D721Med (cell line): ENCODE results near the gene GPRC5D.
A peak's percentile ranks its signal among the peaks of the same experiment; 100 is the strongest.

Experiments
- DNase-seq: peaks from one replicate; pipeline ENCODE4 v3.0.0; 2011; ENCODE audit warnings: low spot score; ENCODE audit not compliant: insufficient read length
- FAIRE-seq: peaks from 2 replicates; lab custom pipeline; 2011; peaks lifted over from hg19 to GRCh38; lab: Jason Lieb, UNC
- TF ChIP-seq, protein P1 (sequence below): IDR thresholded peaks from 2 replicates; pipeline ENCODE4 v1.5.1; 2012; ENCODE audit warnings: mild to moderate bottlenecking, control low read depth; ENCODE audit not compliant: insufficient read depth; ENCODE audit errors: missing control alignments

The GPRC5D gene

DNA sequence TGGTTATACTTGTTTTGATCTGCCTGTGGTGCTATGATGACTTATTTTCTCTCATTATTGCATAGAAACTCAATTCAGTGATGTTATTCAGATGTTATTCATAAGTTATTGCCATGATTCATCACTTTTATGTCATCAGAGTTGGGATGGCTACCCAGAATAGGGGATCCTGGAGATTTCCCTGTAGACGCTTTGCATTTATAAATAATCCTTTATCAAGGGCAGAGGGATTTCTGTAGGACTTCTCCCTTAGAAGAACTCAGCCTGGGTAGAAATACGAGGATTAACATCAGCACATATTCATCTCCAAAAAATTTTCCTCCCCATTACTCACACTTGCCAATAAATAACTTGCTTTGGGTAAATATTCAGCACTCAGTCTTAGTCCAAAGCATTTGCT is 55.7 kb downstream of the GPRC5D start:
- TF ChIP-seq, protein P1, sequence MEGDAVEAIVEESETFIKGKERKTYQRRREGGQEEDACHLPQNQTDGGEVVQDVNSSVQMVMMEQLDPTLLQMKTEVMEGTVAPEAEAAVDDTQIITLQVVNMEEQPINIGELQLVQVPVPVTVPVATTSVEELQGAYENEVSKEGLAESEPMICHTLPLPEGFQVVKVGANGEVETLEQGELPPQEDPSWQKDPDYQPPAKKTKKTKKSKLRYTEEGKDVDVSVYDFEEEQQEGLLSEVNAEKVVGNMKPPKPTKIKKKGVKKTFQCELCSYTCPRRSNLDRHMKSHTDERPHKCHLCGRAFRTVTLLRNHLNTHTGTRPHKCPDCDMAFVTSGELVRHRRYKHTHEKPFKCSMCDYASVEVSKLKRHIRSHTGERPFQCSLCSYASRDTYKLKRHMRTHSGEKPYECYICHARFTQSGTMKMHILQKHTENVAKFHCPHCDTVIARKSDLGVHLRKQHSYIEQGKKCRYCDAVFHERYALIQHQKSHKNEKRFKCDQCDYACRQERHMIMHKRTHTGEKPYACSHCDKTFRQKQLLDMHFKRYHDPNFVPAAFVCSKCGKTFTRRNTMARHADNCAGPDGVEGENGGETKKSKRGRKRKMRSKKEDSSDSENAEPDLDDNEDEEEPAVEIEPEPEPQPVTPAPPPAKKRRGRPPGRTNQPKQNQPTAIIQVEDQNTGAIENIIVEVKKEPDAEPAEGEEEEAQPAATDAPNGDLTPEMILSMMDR = no peak
- DNase-seq = no peak

DNA sequence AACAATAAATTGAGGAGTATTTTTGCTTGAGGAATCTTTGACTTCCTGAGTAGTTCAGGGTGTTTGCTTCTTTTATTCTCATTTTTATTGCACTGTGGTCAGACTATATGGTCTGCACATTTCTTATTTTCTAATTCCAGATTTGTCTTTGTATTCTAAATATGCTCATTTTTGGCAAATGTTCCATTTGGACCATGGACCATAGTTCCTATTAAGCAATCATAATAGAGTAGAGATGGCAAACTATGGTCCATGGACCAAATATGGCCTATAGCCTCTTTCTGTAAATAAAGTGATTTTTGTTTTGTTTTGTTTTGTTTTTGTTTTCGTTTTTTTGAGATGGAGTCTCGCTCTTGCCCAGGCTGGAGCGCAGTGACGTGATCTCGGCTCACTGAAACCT is 58.5 kb downstream of the GPRC5D start:
- FAIRE-seq (no peak), DNase-seq (no peak)
- TF ChIP-seq, protein P1 = no peak

More for the DNA sequence above, 55.7 kb downstream of the GPRC5D start:
- FAIRE-seq = no peak

DNA sequence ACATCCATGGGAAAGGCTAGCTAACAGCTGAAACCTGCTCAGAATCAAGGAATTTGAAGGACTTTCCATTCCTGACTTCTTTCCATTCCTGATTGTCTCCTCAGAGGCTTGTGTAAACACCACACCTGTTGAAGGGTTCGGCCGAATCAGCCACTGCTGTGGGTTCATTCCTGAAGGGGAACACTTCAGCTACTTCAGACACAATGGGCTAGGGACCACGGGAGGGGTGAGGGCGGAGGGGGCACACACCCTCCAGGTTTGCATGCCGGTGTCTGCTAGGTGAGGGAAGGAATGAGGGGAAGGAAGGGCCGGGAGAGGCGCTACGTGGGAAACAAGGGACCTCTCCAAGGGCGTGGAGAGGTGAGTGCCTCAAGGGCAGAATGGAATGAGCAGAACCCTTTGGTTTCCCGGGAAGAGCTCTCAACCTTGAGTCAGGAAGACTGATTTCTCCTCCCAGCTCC is 59.3 kb downstream of the GPRC5D start:
- no peak for FAIRE-seq
- no peak for DNase-seq
- TF ChIP-seq, protein P1 = no peak

DNA sequence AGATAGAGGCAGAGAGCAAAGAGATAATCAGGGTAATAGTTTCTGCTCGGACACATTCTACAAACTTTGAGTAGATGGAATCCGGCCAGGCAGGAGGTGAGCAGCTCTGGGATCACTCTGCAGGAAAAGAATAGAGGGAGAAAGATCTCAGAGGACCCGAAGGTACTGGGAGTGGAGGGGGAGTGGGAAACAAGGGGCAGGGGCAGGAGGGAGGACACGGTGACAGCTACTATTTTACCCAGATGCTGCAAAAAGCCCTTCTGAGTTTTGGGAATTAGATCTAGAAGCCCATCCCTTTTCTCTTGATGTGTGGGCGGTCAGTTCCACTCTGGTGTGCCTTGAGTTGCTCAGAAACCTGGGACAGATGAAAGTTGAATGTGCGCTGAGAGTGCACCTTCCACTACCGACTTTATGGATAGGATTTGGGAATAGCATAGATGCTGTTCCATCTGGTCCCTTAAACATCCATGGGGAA is 60.1 kb downstream of the GPRC5D start:
- TF ChIP-seq, protein P1 = no peak
- DNase-seq (no peak), FAIRE-seq (no peak)

DNA sequence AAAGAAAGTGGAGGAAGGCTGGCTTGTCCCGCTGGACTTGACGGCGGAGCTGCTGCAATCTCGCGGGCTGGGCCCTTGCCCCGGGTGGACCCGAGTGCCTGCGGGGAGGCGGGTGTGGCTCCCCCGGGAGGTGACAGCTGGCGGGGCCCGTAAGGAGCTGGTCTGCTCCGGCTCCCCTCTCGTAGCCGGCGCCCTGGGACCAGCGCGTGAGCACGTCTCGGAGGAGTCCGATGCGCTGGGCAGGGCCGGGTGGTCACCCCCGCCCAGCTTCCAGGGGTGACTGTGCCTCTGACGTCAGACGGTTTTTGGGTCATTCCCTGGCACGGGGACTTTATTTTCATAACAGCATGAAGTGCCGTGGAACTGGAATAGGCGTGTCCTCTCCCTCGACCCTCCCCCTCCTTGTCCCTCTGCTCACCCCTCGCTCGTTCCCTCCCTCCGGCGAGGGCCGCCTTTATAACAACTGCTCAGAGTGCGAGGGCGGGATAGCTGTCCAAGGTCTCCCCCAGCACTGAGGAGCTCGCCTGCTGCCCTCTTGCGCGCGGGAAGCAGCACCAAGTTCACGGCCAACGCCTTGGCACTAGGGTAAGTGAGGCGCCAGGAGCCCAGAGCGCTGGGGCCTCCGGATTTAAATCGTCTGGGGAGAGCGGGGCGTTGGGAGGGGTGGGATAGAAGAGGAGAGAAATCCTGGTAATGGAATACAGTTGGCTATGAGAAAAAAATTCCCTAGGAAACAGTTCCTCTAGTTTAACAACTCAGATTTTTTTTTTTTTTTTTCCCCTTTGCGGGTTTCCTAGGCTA is 60.7 kb downstream of the GPRC5D start, which contains the start of gene GPRC5A:
TSS of gene GPRC5A (plus strand) at position 483 of the 801 bp plus-strand sequence. CDS start 16,688 bp downstream, outside the sequence.
- peak; percentile 29 for DNase-seq
- FAIRE-seq = no peak
- TF ChIP-seq, protein P1 = peak; percentile 22
